NCI-H2029 (cell line): ENCODE measurements around the gene OMP.
A peak's percentile ranks its signal among the peaks of the same experiment; 100 is the strongest.
"Not testable (repeated sequence)": the region's sequence is repeated elsewhere in the genome, so short reads cannot be mapped to it uniquely, and the experiment has no call there.

ENCODE experiments used
- DNase-seq: peaks from one replicate; lab custom pipeline; 2025; lab: John Stamatoyannopoulos, UW

The OMP gene

GRCh38 chr11:77086521-77087472, 15.8 kb upstream of the OMP start:
- no peak for DNase-seq

GRCh38 chr11:77087723-77088225, 14.9 kb upstream of the OMP start:
- DNase-seq, result no peak

- no peak for DNase-seq
These were observed 14.2 kb upstream of the OMP start for GRCh38 chr11:77088236-77089003.

- no peak for DNase-seq
These were observed 13.6 kb upstream of the OMP start for GRCh38 chr11:77089004-77089545.

GRCh38 chr11:77090046-77090372, 12.6 kb upstream of the OMP start:
- DNase-seq, result no peak

- DNase-seq, result no peak
These were observed 12.1 kb upstream of the OMP start for GRCh38 chr11:77090373-77091111.

- peak; percentile 59 for DNase-seq
These were observed 11.3 kb upstream of the OMP start for GRCh38 chr11:77091146-77091940.

GRCh38 chr11:77092382-77092781, 10.3 kb upstream of the OMP start:
- DNase-seq, result no peak

- DNase-seq, result no peak
These were observed 9.4 kb upstream of the OMP start for GRCh38 chr11:77093056-77093891.

GRCh38 chr11:77093987-77094840, 8.4 kb upstream of the OMP start:
- DNase-seq, result no peak

- DNase-seq, result no peak
These were observed 7.7 kb upstream of the OMP start for GRCh38 chr11:77094841-77095365.

- DNase-seq, result no peak
These were observed 6.8 kb upstream of the OMP start for GRCh38 chr11:77095551-77096490.

- DNase-seq, result no peak
These were observed 6.0 kb upstream of the OMP start for GRCh38 chr11:77096591-77097019.

GRCh38 chr11:77097180-77097579, 5.5 kb upstream of the OMP start:
- DNase-seq, result not testable (repeated sequence)

GRCh38 chr11:77100166-77101042, 2.2 kb upstream of the OMP start:
- DNase-seq, result no peak

- DNase-seq, result no peak
These were observed 1.6 kb upstream of the OMP start for GRCh38 chr11:77101043-77101537.

GRCh38 chr11:77103319-77103718, 679 bp downstream of the OMP start:
- no peak for DNase-seq
